ENCODE measurements around the gene AQR.
"Not testable (repeated sequence)": the region's sequence is repeated elsewhere in the genome, so short reads cannot be mapped to it uniquely, and the experiment has no call there.

The AQR gene

GRCh38 chr15:34941831-34942230, 27.7 kb downstream of the AQR start:
- DNase-seq (ENCODE audit: low read depth): no peak
- no peak overlapping the region for H3K4me3 ChIP-seq (ENCODE audit: low read depth, low read length)
- TF ChIP-seq CTCF (IDR thresholded peaks at IDR 0.05; ENCODE audit: low read depth, low read length, missing control alignments): no peak

GRCh38 chr15:34941185-34941698, 28.3 kb downstream of the AQR start:
- H3K4me3 ChIP-seq (ENCODE audit: low read depth, low read length): no peak overlapping the region
- no peak for TF ChIP-seq CTCF (IDR thresholded peaks at IDR 0.05; ENCODE audit: low read depth, low read length, missing control alignments)
- DNase-seq (ENCODE audit: low read depth): no peak

GRCh38 chr15:34933432-34933975, 36.0 kb downstream of the AQR start:
- no peak overlapping the region for H3K4me3 ChIP-seq (ENCODE audit: low read depth, low read length)
- DNase-seq (ENCODE audit: low read depth): no peak
- TF ChIP-seq CTCF (IDR thresholded peaks at IDR 0.05; ENCODE audit: low read depth, low read length, missing control alignments): no peak

GRCh38 chr15:34928349-34928748, 41.2 kb downstream of the AQR start:
- not testable (repeated sequence) for DNase-seq (ENCODE audit: low read depth); H3K4me3 ChIP-seq (ENCODE audit: low read depth, low read length)

GRCh38 chr15:34927726-34928125, 41.8 kb downstream of the AQR start:
- no peak for TF ChIP-seq CTCF (IDR thresholded peaks at IDR 0.05; ENCODE audit: low read depth, low read length, missing control alignments)
- no peak for DNase-seq (ENCODE audit: low read depth)
- H3K4me3 ChIP-seq (ENCODE audit: low read depth, low read length): no peak overlapping the region

- no peak for TF ChIP-seq CTCF (IDR thresholded peaks at IDR 0.05; ENCODE audit: low read depth, low read length, missing control alignments)
- no peak overlapping the region for H3K4me3 ChIP-seq (ENCODE audit: low read depth, low read length)
- DNase-seq (ENCODE audit: low read depth): no peak
These were observed 55.2 kb downstream of the AQR start for GRCh38 chr15:34914317-34914716.

- TF ChIP-seq CTCF (IDR thresholded peaks at IDR 0.05; ENCODE audit: low read depth, low read length, missing control alignments): no peak
- no peak overlapping the region for H3K4me3 ChIP-seq (ENCODE audit: low read depth, low read length)
- DNase-seq (ENCODE audit: low read depth): no peak
These were observed 64.5 kb downstream of the AQR start for GRCh38 chr15:34905047-34905446.
